Neural progenitor cell (in vitro differentiated cells): ENCODE results near the gene C20orf141.

ENCODE experiments used
- EZH2 ChIP-seq: fragments of 200-600 bp; sonication (generic); IDR thresholded peaks from 2 replicates; pipeline ENCODE4 v1.6.1; 2017; ENCODE audit warnings: antibody characterized with exemption, mild to moderate bottlenecking, moderate library complexity
- TF ChIP-seq, protein P1 (sequence below): fragments of 200-600 bp; sonication (generic); IDR thresholded peaks from 2 replicates; pipeline ENCODE4 v1.5.1; 2017; ENCODE audit warnings: antibody characterized with exemption, mild to moderate bottlenecking

DNA sequence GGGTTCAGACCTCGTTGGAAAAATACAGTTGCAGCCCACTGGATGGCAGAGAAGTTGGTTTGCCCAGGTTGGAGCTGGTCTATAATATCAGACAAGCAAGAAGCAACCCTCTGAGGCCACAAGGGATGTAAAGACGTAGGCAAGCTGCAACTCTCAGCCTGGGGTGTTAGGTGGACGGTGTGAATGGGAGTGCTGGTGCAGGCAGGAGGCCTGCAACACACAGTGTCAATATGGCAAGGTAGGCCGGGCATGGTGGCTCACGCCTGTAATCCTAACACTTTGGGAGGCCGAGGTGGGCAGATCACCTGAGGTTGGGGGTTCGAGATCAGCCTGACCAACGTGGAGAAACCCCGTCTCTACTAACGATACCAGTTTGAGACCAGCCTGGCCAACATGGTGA lies 36.3 kb downstream of the C20orf141 start:
- TF ChIP-seq, protein P1, sequence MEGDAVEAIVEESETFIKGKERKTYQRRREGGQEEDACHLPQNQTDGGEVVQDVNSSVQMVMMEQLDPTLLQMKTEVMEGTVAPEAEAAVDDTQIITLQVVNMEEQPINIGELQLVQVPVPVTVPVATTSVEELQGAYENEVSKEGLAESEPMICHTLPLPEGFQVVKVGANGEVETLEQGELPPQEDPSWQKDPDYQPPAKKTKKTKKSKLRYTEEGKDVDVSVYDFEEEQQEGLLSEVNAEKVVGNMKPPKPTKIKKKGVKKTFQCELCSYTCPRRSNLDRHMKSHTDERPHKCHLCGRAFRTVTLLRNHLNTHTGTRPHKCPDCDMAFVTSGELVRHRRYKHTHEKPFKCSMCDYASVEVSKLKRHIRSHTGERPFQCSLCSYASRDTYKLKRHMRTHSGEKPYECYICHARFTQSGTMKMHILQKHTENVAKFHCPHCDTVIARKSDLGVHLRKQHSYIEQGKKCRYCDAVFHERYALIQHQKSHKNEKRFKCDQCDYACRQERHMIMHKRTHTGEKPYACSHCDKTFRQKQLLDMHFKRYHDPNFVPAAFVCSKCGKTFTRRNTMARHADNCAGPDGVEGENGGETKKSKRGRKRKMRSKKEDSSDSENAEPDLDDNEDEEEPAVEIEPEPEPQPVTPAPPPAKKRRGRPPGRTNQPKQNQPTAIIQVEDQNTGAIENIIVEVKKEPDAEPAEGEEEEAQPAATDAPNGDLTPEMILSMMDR, result no peak
- no peak for TF ChIP-seq EZH2
